PC-3 (cell line): ENCODE results near the gene THRA.

Source experiments
- CTCF ChIP-seq: fragments of 300-600 bp; sonication (generic); conservative IDR thresholded peaks from 2 replicates; pipeline ENCODE4 v1.5.1; 2017; ENCODE audit warnings: antibody characterized with exemption, low read depth, mild to moderate bottlenecking, low read length
- EZH2 ChIP-seq: fragments of 300-600 bp; sonication (generic); IDR thresholded peaks from one replicate; pipeline ENCODE4 v1.6.1; 2017; ENCODE audit warnings: antibody characterized with exemption, mild to moderate bottlenecking, low read length; ENCODE audit not compliant: unreplicated experiment

- TF ChIP-seq CTCF (no peak), EZH2 (no peak)
These were observed 34.3 kb downstream of the THRA start for GRCh38 chr17:40097087-40097486.
